GM13977 (cell line): ENCODE data around the gene MAPK14.

Experiments
- DNase-seq: peaks from one replicate; pipeline ENCODE4 v3.0.0; 2012; ENCODE audit warnings: low spot score
- CTCF ChIP-seq: IDR thresholded peaks from 2 replicates; pipeline ENCODE4 v1.5.1; 2012; ENCODE audit warnings: mild to moderate bottlenecking, control low read depth; ENCODE audit not compliant: insufficient read depth; ENCODE audit errors: extremely low read depth, missing control alignments
- in situ Hi-C: fragments of 300-500 bp; cut with MboI; formaldehyde crosslinking; loops from one replicate; pipeline ENCODE4 v1.12.0; 2022; ENCODE audit warnings: low sequenced_read_pairs, low pct_unique_long_range_greater_than_20kb, mixed read lengths, inconsistent platforms; ENCODE audit not compliant: unreplicated experiment

The MAPK14 gene

GRCh38 chr6:36066817-36067216 is 39.2 kb downstream of the MAPK14 start:
- in situ Hi-C loops, result no loop called here
- no peak for TF ChIP-seq CTCF
- DNase-seq, result no peak

- no peak for DNase-seq
- no peak for TF ChIP-seq CTCF
- in situ Hi-C loops, result no loop called here
Observed at GRCh38 chr6:36067374-36068011, 39.9 kb downstream of the MAPK14 start.

GRCh38 chr6:36068012-36068392 is 40.4 kb downstream of the MAPK14 start:
- DNase-seq, result no peak
- in situ Hi-C loops, result no loop called here
- TF ChIP-seq CTCF, result no peak

GRCh38 chr6:36068586-36068985 is 41.0 kb downstream of the MAPK14 start:
- DNase-seq, result no peak
- no peak for TF ChIP-seq CTCF
- in situ Hi-C loops, result no loop called here

GRCh38 chr6:36069573-36069972 is 42.0 kb downstream of the MAPK14 start:
- in situ Hi-C loops, result no loop called here
- TF ChIP-seq CTCF, result no peak
- no peak for DNase-seq

- in situ Hi-C loops, result no loop called here
- no peak for TF ChIP-seq CTCF
- no peak for DNase-seq
Observed at GRCh38 chr6:36070252-36070651, 42.6 kb downstream of the MAPK14 start.

GRCh38 chr6:36071281-36071680 is 43.7 kb downstream of the MAPK14 start:
- in situ Hi-C loops, result no loop called here
- DNase-seq, result no peak
- no peak for TF ChIP-seq CTCF
